Adrenal gland (tissue), 12 donors: Measurements from ENCODE around the gene EDA. TPM values are rescaled to one million over a fixed set of nuclear protein-coding genes. Genes with fewer than 3 reads are reported as not detected.

Experiments
- DNase-seq, 7 donors: peaks; one replicate each; pipeline ENCODE4 v3.0.0-alpha.2; 2019 to 2020
- H3K27ac ChIP-seq, 5 donors: fragments of 200-600 bp; sonication (generic) in 4 of 5; 1 replicate in 3 of 5; 2 replicates in 2 of 5; pipeline versions ENCODE4 v1.5.1 to v1.8.0; 2016 to 2020; ENCODE audit warnings: mild to moderate bottlenecking in 1 of 5
- H3K27me3 ChIP-seq: fragments of 200-600 bp; 2 replicates; pipeline ENCODE4 v1.8.0; 2021
- H3K36me3 ChIP-seq, 2 donors: fragments of 200-600 bp; replicated peaks in 1 of 2; 1 replicate in 1 of 2; 2 replicates in 1 of 2; pipeline versions ENCODE4 v1.5.1 to v1.8.0; 2018 to 2022
- H3K4me1 ChIP-seq, 2 donors: fragments of 200-600 bp; replicated peaks in 1 of 2; 1 replicate in 1 of 2; 2 replicates in 1 of 2; pipeline versions ENCODE4 v1.5.1 to v1.8.0; 2018 to 2021
- H3K4me3 ChIP-seq, 4 donors: fragments of 200-600 bp; sonication (generic) in 3 of 4; one replicate each; pipeline ENCODE4 v1.5.1; 2016 to 2018
- H3K9me3 ChIP-seq, 3 donors: fragments of 200-600 bp; sonication (generic) in 1 of 3; replicated peaks in 1 of 3; 1 replicate in 2 of 3; 2 replicates in 1 of 3; pipeline versions ENCODE4 v1.5.1 to v1.8.0; 2016 to 2021
- CTCF ChIP-seq, 6 experiments: fragments of 450-650 bp in 4 of 6; fragments of 200-600 bp in 2 of 6; sonication (generic) in 1 of 6; IDR thresholded peaks; 1 replicate in 5 of 6; 2 replicates in 1 of 6; pipeline versions ENCODE4 v1.5.1 to v1.8.0; 2016 to 2021; ENCODE audit warnings: antibody characterized with exemption in 6 of 6, mild to moderate bottlenecking in 2 of 6, moderate library complexity in 1 of 6
- POLR2A ChIP-seq, 2 donors: fragments of 450-650 bp; IDR thresholded peaks; one replicate each; pipeline ENCODE4 v1.6.1; 2017; ENCODE audit warnings: antibody characterized with exemption in 2 of 2, mild to moderate bottlenecking in 2 of 2, moderate library complexity in 1 of 2
- WGBS, 4 donors: extraction: QIAGEN DNeasy Blood & Tissue Kit in 2 of 4; methylation state at CpG; one replicate each; pipeline versions ENCODE4 v1.1.5 to v1.1.7; 2013 to 2017; 5-methylcytosine and 5-hydroxymethylcytosine counted together
- intact Hi-C, 2 donors: fragments of 100-400 bp; cut with DNase I; formaldehyde crosslinking; loops; one replicate each; pipeline versions ENCODE4 v1.14.1 to v1.15.0; 2022 to 2023
- polyA plus RNA-seq, 3 donors: library from polyadenylated mRNA; stranded (reverse); fragments of 200-250 nt in 2 of 3; fragments of 350-450 nt in 1 of 3; fragmentation: Illumina TruSeq in 1 of 3; extraction: RNeasy Lipid Tissue Mini Kit (QIAGEN cat#74804) in 1 of 3; gene quantifications; one replicate each; pipeline ENCODE4 v1.2.3, GENCODE V29; 2013 to 2014
- total RNA-seq, 9 donors: library from RNA; depleted of rRNA in 4 of 9; stranded (reverse); fragments of >200 nt in 4 of 9; fragments of 120-200 nt in 1 of 9; fragmentation: NEBNext Ultra II Directional in 1 of 9; extraction: Animal tissue kit (Norgen Biotek cat#: 25700) in 1 of 9; gene quantifications; one replicate each; pipeline versions ENCODE4 v1.1.0 to v1.2.4, GENCODE V29; 2013 to 2023
- donor health status: healthy with polysubstance abuse.
- donor health status: Bipolar disorder and iron deficiency.
- donor health status: DM: yes; HTN: yes; CAD: no.
- donor health status: DM: no; HTN: no; CAD: no.
- donor health status: DM: no; HTN: no; CAD: no.
- donor health status: DM: yes; HTN: yes; CAD: no.

The EDA gene
- total and polyA plus RNA-seq, 12 donors, result 5.6 to 28.7 (median 17.2) TPM

GRCh38 chrX:69613946-69614345 is 2.0 kb upstream of the EDA start:
- 82 to 90% (median 89%) methylated on average over 1 of the region's 1 CpG; no CpG with 5 or more reads in 1 of the 4 donors for WGBS, 4 donors
- Histone ChIP-seq H3K36me3 (no peaks in the 10 kb centered on the region), H3K9me3 (no peaks in the 10 kb centered on the region), H3K4me1 (peaks cover 0 to 10% of the 10 kb centered on the region in 2 donors), H3K27me3 (peaks cover 19% of the 10 kb centered on the region), H3K4me3 (no peak overlapping the region), H3K27ac (no peak overlapping the region)
- intact Hi-C loops, result no loop called here
- no peak for DNase-seq
- TF ChIP-seq POLR2A (IDR thresholded peaks at IDR 0.05) (no peak), CTCF (IDR thresholded peaks at IDR 0.05) (no peak)

- Histone ChIP-seq H3K27me3 (peaks cover 23% of the 10 kb centered on the region), H3K9me3 (no peaks in the 10 kb centered on the region), H3K27ac (no peak overlapping the region), H3K4me3 (no peak overlapping the region), H3K36me3 (no peaks in the 10 kb centered on the region), H3K4me1 (peaks cover 0 to 10% of the 10 kb centered on the region in 2 donors)
- peak in 1 of 7 donors; percentile 48 for DNase-seq
- TF ChIP-seq CTCF (IDR thresholded peaks at IDR 0.05) (no peak), POLR2A (IDR thresholded peaks at IDR 0.05) (no peak)
- 45 to 58% (median 55%) methylated on average over 4 of the region's 4 CpGs for WGBS, 4 donors
- intact Hi-C loops, result loop anchor here in 1 of 2 donors (5.0 kb wide), 1 partner anchor 78 kb away; no protein-coding TSS in a partner anchor
Observed at GRCh38 chrX:69614886-69615285, 1.0 kb upstream of the EDA start.

GRCh38 chrX:69615342-69615741 is 571 bp upstream of the EDA start:
- Histone ChIP-seq H3K4me1 (peaks cover 0 to 10% of the 10 kb centered on the region in 2 donors), H3K9me3 (no peaks in the 10 kb centered on the region), H3K27ac (no peak overlapping the region), H3K27me3 (peaks cover 23% of the 10 kb centered on the region), H3K4me3 (peak overlapping the region in 1 of 4 donors; percentile 71), H3K36me3 (no peaks in the 10 kb centered on the region)
- DNase-seq, result no peak
- intact Hi-C loops, result loop anchor here in 1 of 2 donors (5.0 kb wide), 1 partner anchor 78 kb away; no protein-coding TSS in a partner anchor
- no peak for TF ChIP-seq POLR2A (IDR thresholded peaks at IDR 0.05)
- TF ChIP-seq CTCF (IDR thresholded peaks at IDR 0.05), result no peak
- 21 to 61% (median 34%) methylated on average over 6 to 7 of the region's 7 CpGs for WGBS, 4 donors

- TF ChIP-seq POLR2A (IDR thresholded peaks at IDR 0.05) (no peak), CTCF (IDR thresholded peaks at IDR 0.05) (no peak)
- Histone ChIP-seq H3K27me3 (peaks cover 23% of the 10 kb centered on the region), H3K9me3 (no peaks in the 10 kb centered on the region), H3K4me1 (peaks cover 0 to 10% of the 10 kb centered on the region in 2 donors), H3K27ac (peak overlapping the region in 2 of 5 donors; percentile 52 to 83), H3K36me3 (no peaks in the 10 kb centered on the region), H3K4me3 (peak overlapping the region in 3 of 4 donors; percentile 40 to 71 (median 45))
- intact Hi-C loops, result loop anchor here in 1 of 2 donors (5.0 kb wide), 1 partner anchor 79 kb away; no protein-coding TSS in a partner anchor
- peak; percentile 23 to 50 (median 32) for DNase-seq
- 0 to 35% (median 1%) methylated on average over 3 to 53 of the region's 53 CpGs; no CpG with 5 or more reads in 1 of the 4 donors for WGBS, 4 donors
Observed at GRCh38 chrX:69616457-69617203, 717 bp downstream of the EDA start.
